HepG2 (cell line): ENCODE data around the gene ACER3. TPM values are rescaled to one million over a fixed set of nuclear protein-coding genes. Genes with fewer than 3 reads are reported as not detected.

Experiments
- ATAC-seq: fragments of 200-7000 bp; cut with Tn5 transposase; 3 replicates; pipeline ENCODE4 v1.9.1; 2020; ENCODE audit warnings: mild to moderate bottlenecking, moderate library complexity
- BruUV-seq: library from RNA; stranded (reverse); fragments of 400-500 nt; replicated peaks from 2 replicates; lab custom pipeline; 2021; lab: Mats Ljungman, UMichigan
- CTCF ChIA-PET: fragments of 300-600 bp; formaldehyde crosslinking; extraction: SDS; loops from one replicate; lab custom pipeline; 2021; ENCODE audit warnings: low total read pairs, inconsistent platforms, low intra/inter-chr PET ratio; lab: Yijun Ruan, JAX
- POLR2A ChIA-PET: fragments of 350-600 bp; sonication (Branson Sonifier 250); formaldehyde crosslinking; loops from one replicate; lab custom pipeline; 2020; ENCODE audit warnings: antibody characterized with exemption, inconsistent platforms; lab: Yijun Ruan, JAX
- DNase-seq: peaks from one replicate; pipeline ENCODE4 v3.0.0-alpha.2; 2015; ENCODE audit warnings: low spot score
- FAIRE-seq: peaks from 3 replicates; lab custom pipeline; 2011; peaks lifted over from hg19 to GRCh38; lab: Jason Lieb, UNC
- H2AFZ ChIP-seq: one replicate; pipeline ENCODE4 v1.6.1; 2011; ENCODE audit warnings: low read length, inconsistent platforms
- H3K27ac ChIP-seq: fragments of 300-600 bp; 3 replicates; pipeline ENCODE4 v1.8.0; 2011; ENCODE audit warnings: mixed run types, mild to moderate bottlenecking, mixed read lengths, low read length, inconsistent platforms; ENCODE audit not compliant: insufficient read depth; ENCODE audit errors: extremely low read length
- H3K27me3 ChIP-seq, 2 experiments: fragments of 200-600 bp in 1 of 2; 2 replicates in 1 of 2; 3 replicates in 1 of 2; pipeline versions ENCODE4 v1.6.0 to v1.8.0; 2011; ENCODE audit warnings: low read length in 2 of 2, mild to moderate bottlenecking in 2 of 2, moderate library complexity in 2 of 2, inconsistent platforms in 1 of 2; ENCODE audit not compliant: insufficient read depth in 2 of 2, control insufficient read depth in 1 of 2
- H3K36me3 ChIP-seq, 2 experiments: fragments of 200-600 bp in 1 of 2; replicated peaks in 1 of 2; 2 replicates in 1 of 2; 3 replicates in 1 of 2; pipeline versions ENCODE4 v1.5.1 to v1.8.0; 2011; ENCODE audit warnings: low read length in 2 of 2, inconsistent platforms in 1 of 2; ENCODE audit not compliant: insufficient read depth in 2 of 2, control insufficient read depth in 1 of 2
- H3K4me1 ChIP-seq: 2 replicates; pipeline ENCODE4 v1.5.1; 2012; ENCODE audit warnings: low read length, inconsistent platforms; ENCODE audit not compliant: insufficient read depth
- H3K4me2 ChIP-seq: 2 replicates; pipeline ENCODE4 v1.6.0; 2011; ENCODE audit warnings: low read depth, low read length, inconsistent platforms
- H3K4me3 ChIP-seq, 3 experiments: fragments of 200-600 bp in 1 of 3; sonication (generic), shearing (Covaris generic) in 1 of 3; replicated peaks in 1 of 3; 2 replicates each; pipeline ENCODE4 v1.5.1; 2011 to 2016; ENCODE audit warnings: low read length in 3 of 3, inconsistent platforms in 2 of 3, low read depth in 2 of 3, mild to moderate bottlenecking in 2 of 3, control low read depth in 1 of 3, mixed read lengths in 1 of 3; ENCODE audit not compliant: insufficient read depth in 1 of 3
- H3K79me2 ChIP-seq: one replicate; pipeline ENCODE4 v1.6.1; 2011; ENCODE audit warnings: low read length, inconsistent platforms; ENCODE audit not compliant: insufficient read depth
- H3K9ac ChIP-seq: 2 replicates; pipeline ENCODE4 v1.6.0; 2011; ENCODE audit warnings: mild to moderate bottlenecking, low read depth, low read length, inconsistent platforms; ENCODE audit not compliant: insufficient read depth
- H3K9me3 ChIP-seq: 2 replicates; pipeline ENCODE4 v1.5.1; 2012; ENCODE audit warnings: mild to moderate bottlenecking, low read length
- H4K20me1 ChIP-seq: 2 replicates; pipeline ENCODE4 v1.6.0; 2011; ENCODE audit warnings: inconsistent platforms, mild to moderate bottlenecking, low read length, moderate library complexity; ENCODE audit not compliant: insufficient read depth
- BCL3 ChIP-seq: sonication (generic); formaldehyde crosslinking; IDR thresholded peaks from 2 replicates; pipeline ENCODE4 v1.5.1; 2020; ENCODE audit warnings: mild to moderate bottlenecking, missing genetic modification reagents, moderate library complexity
- GATAD2A ChIP-seq: IDR thresholded peaks from 2 replicates; pipeline ENCODE4 v1.6.1; 2016
- HES4 ChIP-seq: sonication (generic); formaldehyde crosslinking; IDR thresholded peaks from 2 replicates; pipeline ENCODE4 v1.9.0; 2021; ENCODE audit warnings: mild to moderate bottlenecking, missing genetic modification reagents, borderline replicate concordance
- NPAS2 ChIP-seq: sonication (generic); formaldehyde crosslinking; IDR thresholded peaks from 2 replicates; pipeline ENCODE4 v1.8.0; 2022; ENCODE audit warnings: mild to moderate bottlenecking, missing genetic modification reagents, borderline replicate concordance
- SIN3A ChIP-seq: IDR thresholded peaks from 2 replicates; pipeline ENCODE4 v1.6.1; 2011; ENCODE audit warnings: low read depth, mild to moderate bottlenecking, control low read depth, low read length, borderline replicate concordance
- TAF15 ChIP-seq: fragments of 200-400 bp; formaldehyde crosslinking; IDR thresholded peaks from one replicate; pipeline ENCODE4 v1.6.1; 2018; ENCODE audit warnings: mild to moderate bottlenecking, low read depth, low read length; ENCODE audit not compliant: poor library complexity, severe bottlenecking
- TEF ChIP-seq: sonication (generic); formaldehyde crosslinking; IDR thresholded peaks from 2 replicates; pipeline ENCODE4 v1.5.0; 2020; ENCODE audit warnings: missing genetic modification reagents
- TRAFD1 ChIP-seq: sonication (generic); formaldehyde crosslinking; IDR thresholded peaks from 2 replicates; pipeline ENCODE4 v1.5.1; 2020; ENCODE audit warnings: missing genetic modification reagents, mild to moderate bottlenecking, borderline replicate concordance
- XBP1 ChIP-seq: sonication (generic); formaldehyde crosslinking; IDR thresholded peaks from 2 replicates; pipeline ENCODE4 v1.5.0; 2020; ENCODE audit warnings: missing genetic modification reagents
- ZFP36 ChIP-seq: fragments of 150-350 bp; IDR thresholded peaks from 2 replicates; pipeline ENCODE4 v1.6.1; 2018; ENCODE audit warnings: borderline replicate concordance, low read length, low read depth; ENCODE audit not compliant: partially characterized antibody
- ZNF124 ChIP-seq: sonication (generic); formaldehyde crosslinking; IDR thresholded peaks from 2 replicates; pipeline ENCODE4 v1.4.0; 2020; ENCODE audit warnings: missing genetic modification reagents
- ZNF331 ChIP-seq: sonication (generic); formaldehyde crosslinking; IDR thresholded peaks from 2 replicates; pipeline ENCODE4 v1.4.0; 2020; ENCODE audit warnings: missing genetic modification reagents
- ZNF607 ChIP-seq: sonication (generic); formaldehyde crosslinking; IDR thresholded peaks from 2 replicates; pipeline ENCODE4 v1.5.1; 2020; ENCODE audit warnings: missing genetic modification reagents, mild to moderate bottlenecking, borderline replicate concordance
- ZNF737 ChIP-seq: sonication (generic); formaldehyde crosslinking; IDR thresholded peaks from 2 replicates; pipeline ENCODE4 v1.5.0; 2020; ENCODE audit warnings: missing genetic modification reagents, mild to moderate bottlenecking, borderline replicate concordance
- WGBS: methylation state at CpG from one replicate; pipeline ENCODE4 v1.1.6; 2017; ENCODE audit warnings: low lambda C conversion rate; 5-methylcytosine and 5-hydroxymethylcytosine counted together
- in situ Hi-C: cut with HindIII; loops from 2 replicates; pipeline ENCODE4 v1.10.0; 2017; ENCODE audit warnings: low pct_unique_long_range_greater_than_20kb; ENCODE audit not compliant: extremely low pct_ligation_motif_present
- intact Hi-C: fragments of 100-400 bp; cut with micrococcal nuclease; formaldehyde crosslinking; loops from one replicate; pipeline ENCODE4 v1.10.0; 2022; ENCODE audit not compliant: unreplicated experiment
- polyA plus RNA-seq, 8 experiments: library from polyadenylated mRNA; depleted of rRNA in 3 of 8; stranded (reverse) in 7 of 8; unstranded in 1 of 8; fragments of >200 nt; fragmentation: Illumina TruSeq in 4 of 8; extraction: Trizol in 4 of 8; gene quantifications; 2 replicates each; pipeline versions ENCODE4 v1.2.1 to v1.2.3, GENCODE V29; 2011 to 2016; ENCODE audit warnings: low read depth in 4 of 8, missing spikeins in 1 of 8, mixed read lengths in 1 of 8; ENCODE audit not compliant: insufficient read depth in 1 of 8
- total RNA-seq, 5 experiments: library from RNA; depleted of rRNA; stranded (reverse); fragments of >200 nt; fragmentation: Illumina TruSeq; extraction: Trizol; gene quantifications; 2 replicates each; pipeline ENCODE4 v1.2.3, GENCODE V29; 2016; ENCODE audit warnings: low read depth in 1 of 5
- TF ChIP-seq, protein P1 (sequence below): sonication (generic); formaldehyde crosslinking; IDR thresholded peaks from 2 replicates; pipeline ENCODE4 v1.4.0; 2020; ENCODE audit warnings: mild to moderate bottlenecking, missing genetic modification reagents
- TF ChIP-seq, protein P2 (sequence below): sonication (generic); formaldehyde crosslinking; IDR thresholded peaks from 2 replicates; pipeline ENCODE4 v1.5.0; 2020; ENCODE audit warnings: missing genetic modification reagents

Gene ACER3
- total and polyA plus RNA-seq, 2 of the 13 experiments (the other 11 are each of a cell fraction or from before 2014, with no cell fraction given), result 6.0 to 9.8 TPM

DNA sequence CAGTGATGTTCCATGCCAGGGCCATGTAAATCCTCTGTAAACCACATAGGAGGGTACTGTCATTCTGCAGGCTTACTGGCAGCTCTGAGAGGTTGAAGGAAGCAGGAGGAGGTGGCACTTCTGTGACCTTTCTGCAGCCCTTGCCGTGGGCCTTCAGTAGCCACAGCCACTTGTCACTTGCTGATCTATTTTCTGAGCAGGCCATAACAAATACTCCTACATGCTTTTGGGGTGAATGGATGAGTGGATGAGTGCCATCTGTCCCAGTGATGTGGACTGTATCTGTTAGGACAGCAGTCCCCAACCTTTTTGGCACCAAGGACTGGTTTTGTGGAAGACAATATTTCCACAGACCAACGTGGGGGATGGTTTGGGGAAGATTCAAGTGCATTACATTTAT is 183.6 kb downstream of the ACER3 start:
- in situ Hi-C loops (loop anchor here (5.0 to 25.0 kb wide), 2 partner anchors 132 to 312 kb away; no protein-coding TSS in a partner anchor), intact Hi-C loops (loop anchor here (10.0 kb wide), 1 partner anchor 320 kb away; no protein-coding TSS in a partner anchor)
- Histone ChIP-seq H3K4me2 (no peak overlapping the region), H3K4me1 (peaks cover 38% of the 10 kb centered on the region), H3K27ac (no peak overlapping the region), H3K79me2 (no peaks in the 10 kb centered on the region), H3K9me3 (no peaks in the 10 kb centered on the region), H3K27me3 (peaks cover 2 to 44% of the 10 kb centered on the region in 2 experiments), H4K20me1 (no peaks in the 10 kb centered on the region), H3K4me3 (no peak overlapping the region), H3K9ac (no peak overlapping the region), H2AFZ (no peak overlapping the region), H3K36me3 (no peaks in the 10 kb centered on the region)
- ATAC-seq, result no peak
- DNase-seq, result no peak
- WGBS, result 0% methylated on average over 2 of the region's 2 CpGs
- POLR2A ChIA-PET, result no interaction called here
- BruUV-seq, result no TSS peak
- CTCF ChIA-PET, result interaction anchor here (1.3 to 4.0 kb wide), 2 partner anchors 47 to 124 kb away, joined by 3 to 40 read pairs; no protein-coding TSS in a partner anchor
- FAIRE-seq, result no peak
- TF ChIP-seq TRAFD1 (CRISPR knock-in tag), result no peak
- TF ChIP-seq BCL3 (CRISPR knock-in tag), result no peak
- no peak for TF ChIP-seq NPAS2 (CRISPR knock-in tag)
- TF ChIP-seq TAF15, result no peak
- TF ChIP-seq, protein P1, sequence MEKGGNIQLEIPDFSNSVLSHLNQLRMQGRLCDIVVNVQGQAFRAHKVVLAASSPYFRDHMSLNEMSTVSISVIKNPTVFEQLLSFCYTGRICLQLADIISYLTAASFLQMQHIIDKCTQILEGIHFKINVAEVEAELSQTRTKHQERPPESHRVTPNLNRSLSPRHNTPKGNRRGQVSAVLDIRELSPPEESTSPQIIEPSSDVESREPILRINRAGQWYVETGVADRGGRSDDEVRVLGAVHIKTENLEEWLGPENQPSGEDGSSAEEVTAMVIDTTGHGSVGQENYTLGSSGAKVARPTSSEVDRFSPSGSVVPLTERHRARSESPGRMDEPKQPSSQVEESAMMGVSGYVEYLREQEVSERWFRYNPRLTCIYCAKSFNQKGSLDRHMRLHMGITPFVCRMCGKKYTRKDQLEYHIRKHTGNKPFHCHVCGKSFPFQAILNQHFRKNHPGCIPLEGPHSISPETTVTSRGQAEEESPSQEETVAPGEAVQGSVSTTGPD (CRISPR knock-in tag), result no peak
- no peak for TF ChIP-seq ZNF331 (CRISPR knock-in tag)
- TF ChIP-seq ZNF124 (CRISPR knock-in tag), result no peak
- no peak for TF ChIP-seq ZFP36
- TF ChIP-seq ZNF607 (CRISPR knock-in tag), result no peak
- TF ChIP-seq HES4 (CRISPR knock-in tag), result no peak
- TF ChIP-seq SIN3A, result no peak
- TF ChIP-seq XBP1 (CRISPR knock-in tag), result no peak
- TF ChIP-seq, protein P2, sequence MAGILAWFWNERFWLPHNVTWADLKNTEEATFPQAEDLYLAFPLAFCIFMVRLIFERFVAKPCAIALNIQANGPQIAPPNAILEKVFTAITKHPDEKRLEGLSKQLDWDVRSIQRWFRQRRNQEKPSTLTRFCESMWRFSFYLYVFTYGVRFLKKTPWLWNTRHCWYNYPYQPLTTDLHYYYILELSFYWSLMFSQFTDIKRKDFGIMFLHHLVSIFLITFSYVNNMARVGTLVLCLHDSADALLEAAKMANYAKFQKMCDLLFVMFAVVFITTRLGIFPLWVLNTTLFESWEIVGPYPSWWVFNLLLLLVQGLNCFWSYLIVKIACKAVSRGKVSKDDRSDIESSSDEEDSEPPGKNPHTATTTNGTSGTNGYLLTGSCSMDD (CRISPR knock-in tag), result no peak
- TF ChIP-seq TEF (CRISPR knock-in tag), result no peak
- TF ChIP-seq ZNF737 (CRISPR knock-in tag), result no peak
- TF ChIP-seq GATAD2A, result no peak
- TF ChIP-seq, all 625 proteins: peak for 0
